GM06990 (cell line): ENCODE data around the gene NDUFA11.

Experiments used
- DNase-seq: peaks from one replicate; pipeline ENCODE4 v3.0.0-alpha.2; 2011; ENCODE audit not compliant: insufficient read length; ENCODE audit errors: extremely low read depth
- H3K27me3 ChIP-seq: replicated peaks from 2 replicates; pipeline ENCODE4 v1.6.0; 2011; ENCODE audit warnings: low read length; ENCODE audit not compliant: control insufficient read depth, insufficient read depth
- H3K36me3 ChIP-seq: 2 replicates; pipeline ENCODE4 v1.5.1; 2011; ENCODE audit warnings: low read length; ENCODE audit not compliant: control insufficient read depth, insufficient read depth
- H3K4me3 ChIP-seq: replicated peaks from 2 replicates; pipeline ENCODE4 v1.5.1; 2011; ENCODE audit warnings: low read depth, mild to moderate bottlenecking, control low read depth, low read length
- CTCF ChIP-seq: IDR thresholded peaks from 2 replicates; pipeline ENCODE4 v1.5.1; 2011; ENCODE audit warnings: low read length, control low read depth, mild to moderate bottlenecking, inconsistent platforms; ENCODE audit not compliant: insufficient read depth, poor library complexity, severe bottlenecking

Gene NDUFA11

DNA sequence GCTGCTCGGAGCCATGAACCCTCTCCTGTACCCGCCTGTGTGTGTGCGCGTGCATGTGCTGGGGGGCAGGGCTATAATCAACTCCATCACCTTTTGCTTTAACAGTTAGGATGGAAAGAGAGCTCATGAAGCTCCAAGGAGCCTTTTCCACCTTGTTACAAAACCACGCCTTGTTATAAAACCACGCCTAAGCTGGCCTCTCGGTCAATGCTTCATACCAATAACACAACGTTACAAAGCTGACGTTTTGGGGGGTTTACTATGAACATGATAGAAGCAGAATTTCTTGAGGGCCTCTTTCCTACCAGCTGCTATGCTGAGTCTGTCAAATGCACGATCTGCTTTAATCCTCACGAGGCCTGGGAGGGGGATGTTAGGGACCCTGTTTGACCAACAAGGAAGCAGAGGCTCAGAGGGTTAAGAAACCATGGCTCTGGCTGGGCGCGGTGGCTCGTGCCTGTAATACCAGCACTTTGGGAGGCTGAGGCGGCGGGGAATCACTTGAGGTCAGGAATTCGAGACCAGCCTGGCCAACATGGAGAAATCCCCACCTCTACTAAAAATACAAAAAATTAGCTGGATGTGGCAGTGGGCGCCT is 22.3 kb upstream of the NDUFA11 start:
- H3K4me3 ChIP-seq = no peak overlapping the region
- TF ChIP-seq CTCF = no peak
- DNase-seq = no peak
- peaks cover 45% of the 10 kb centered on the region for H3K36me3 ChIP-seq
- no peaks in the 10 kb centered on the region for H3K27me3 ChIP-seq

DNA sequence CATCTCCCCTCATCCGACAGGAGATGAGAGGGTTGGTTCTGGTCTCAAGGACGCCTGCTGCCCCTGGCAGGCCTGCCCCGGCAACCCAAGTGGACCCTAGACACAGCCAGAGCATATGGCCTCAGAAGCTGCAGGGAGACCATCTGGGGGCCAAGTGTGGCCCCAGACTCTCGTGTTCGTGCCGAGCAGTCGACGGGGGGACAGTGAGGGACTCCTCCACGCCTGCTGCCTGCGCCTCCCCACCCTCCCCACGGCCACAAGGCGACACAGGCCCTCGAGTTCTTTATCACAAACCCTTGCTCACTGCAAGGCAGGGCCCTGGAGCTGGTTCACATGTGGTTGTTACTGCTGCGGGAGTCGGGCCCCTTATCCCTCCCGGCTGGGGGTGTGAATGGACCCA is 19.8 kb upstream of the NDUFA11 start:
- Histone ChIP-seq H3K27me3 (no peaks in the 10 kb centered on the region), H3K36me3 (peaks cover 44% of the 10 kb centered on the region), H3K4me3 (no peak overlapping the region)
- no peak for DNase-seq
- TF ChIP-seq CTCF = no peak

DNA sequence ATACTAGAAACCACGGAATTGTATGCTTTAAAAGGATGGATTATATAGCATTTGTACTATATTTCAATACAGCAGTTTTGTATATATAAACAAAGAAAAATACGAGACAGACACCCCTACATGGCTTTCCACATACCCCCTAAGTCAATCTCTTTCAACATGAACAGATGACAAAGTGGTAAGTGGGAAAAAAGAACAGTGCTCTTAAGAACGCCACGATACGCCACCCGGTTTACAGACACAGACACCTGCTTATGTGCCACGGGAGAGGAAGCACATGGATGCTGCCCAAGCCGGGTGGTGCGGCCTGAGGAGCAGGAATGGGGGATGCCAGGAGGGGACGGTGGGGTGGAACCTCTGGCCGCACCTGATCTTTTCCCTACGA is 18.6 kb upstream of the NDUFA11 start:
- DNase-seq = no peak
- Histone ChIP-seq H3K4me3 (no peak overlapping the region), H3K36me3 (peaks cover 52% of the 10 kb centered on the region), H3K27me3 (no peaks in the 10 kb centered on the region)
- no peak for TF ChIP-seq CTCF

- peaks cover 49% of the 10 kb centered on the region for H3K36me3 ChIP-seq
- DNase-seq = no peak
- TF ChIP-seq CTCF = no peak
- H3K27me3 ChIP-seq = no peaks in the 10 kb centered on the region
- H3K4me3 ChIP-seq = no peak overlapping the region
Measured at GRCh38 chr19:5921516-5922160, 18.0 kb upstream of the NDUFA11 start.

GRCh38 chr19:5918463-5919079 is 15.0 kb upstream of the NDUFA11 start:
- Histone ChIP-seq H3K27me3 (no peaks in the 10 kb centered on the region), H3K4me3 (no peak overlapping the region), H3K36me3 (peaks cover 39% of the 10 kb centered on the region)
- DNase-seq = no peak
- no peak for TF ChIP-seq CTCF
